Measurements from ENCODE around the gene FOXP2.

Gene FOXP2

GRCh38 chr7:114478384-114478783 is 63.8 kb downstream of the FOXP2 start:
- no peak for TF ChIP-seq SP2 (tag by site-specific recombination; IDR thresholded peaks at IDR 0.05)
- Histone ChIP-seq H3K4me3 (ENCODE audit: low read depth, low read length) (no peak overlapping the region), H3K27ac (ENCODE audit: extremely low read depth, low read depth, low read length) (no peak overlapping the region), H3K4me1 (ENCODE audit: control insufficient read depth, insufficient read depth, low read length) (peaks cover 5% of the 10 kb centered on the region), H3K36me3 (ENCODE audit: control insufficient read depth in 2 of 2, insufficient read depth in 1 of 2, low read length in 2 of 2) (no peaks in the 10 kb centered on the region), H3K9me3 (ENCODE audit: control insufficient read depth, insufficient read depth, low read depth, low read length) (no peaks in the 10 kb centered on the region)
- ChIA-PET POLR2A (no interaction called here), CTCF (no interaction called here)

GRCh38 chr7:114481999-114482398 is 67.4 kb downstream of the FOXP2 start:
- Histone ChIP-seq H3K36me3 (ENCODE audit: control insufficient read depth in 2 of 2, insufficient read depth in 1 of 2, low read length in 2 of 2) (no peaks in the 10 kb centered on the region), H3K27ac (ENCODE audit: extremely low read depth, low read depth, low read length) (no peak overlapping the region), H3K4me1 (ENCODE audit: control insufficient read depth, insufficient read depth, low read length) (peaks cover 5% of the 10 kb centered on the region), H3K9me3 (ENCODE audit: control insufficient read depth, insufficient read depth, low read depth, low read length) (no peaks in the 10 kb centered on the region), H3K4me3 (ENCODE audit: low read depth, low read length) (no peak overlapping the region)
- CTCF ChIA-PET, result no interaction called here
- TF ChIP-seq SETDB1 (IDR thresholded peaks at IDR 0.05; ENCODE audit: insufficient read length, low read length) (no peak), ZNF677 (tag by site-specific recombination; IDR thresholded peaks at IDR 0.05) (no peak), ZEB2 (tag by site-specific recombination; IDR thresholded peaks at IDR 0.05) (0 out of 2 replicates have a peak, but pooled peaks have one; percentile 32), ZBTB44 (tag by site-specific recombination; IDR thresholded peaks at IDR 0.05) (peak; percentile 64; the same call in 1 of the 2 replicates), ZSCAN4 (tag by site-specific recombination; IDR thresholded peaks at IDR 0.05) (no peak), ZNF664 (tag by site-specific recombination; IDR thresholded peaks at IDR 0.05) (peak; percentile 77), ZNF223 (tag by site-specific recombination; IDR thresholded peaks at IDR 0.05) (no peak), ZBTB48 (tag by site-specific recombination; IDR thresholded peaks at IDR 0.05) (no peak), SCRT2 (tag by site-specific recombination; IDR thresholded peaks at IDR 0.05) (peak; percentile 76), ZNF660 (tag by site-specific recombination; IDR thresholded peaks at IDR 0.05) (peak; percentile 100), MZF1 (tag by site-specific recombination; IDR thresholded peaks at IDR 0.05; ENCODE audit: borderline replicate concordance) (0 out of 2 replicates have a peak, but pooled peaks have one; percentile 35), WT1 (tag by site-specific recombination; IDR thresholded peaks at IDR 0.05) (no peak), GFI1B (tag by site-specific recombination; IDR thresholded peaks at IDR 0.05) (no peak), ZNF366 (tag by site-specific recombination; conservative IDR thresholded peaks at IDR 0.05) (peak; percentile 33; the same call in 1 of the 2 replicates), IKZF3 (tag by site-specific recombination; IDR thresholded peaks at IDR 0.05) (0 out of 2 replicates have a peak, but pooled peaks have one; percentile 14), ZNF791 (tag by site-specific recombination; IDR thresholded peaks at IDR 0.05) (no peak), ZNF202 (tag by site-specific recombination; IDR thresholded peaks at IDR 0.05; ENCODE audit: borderline replicate concordance) (no peak), ZNF843 (tag by site-specific recombination; IDR thresholded peaks at IDR 0.05) (peak; percentile 19; the same call in 1 of the 2 replicates), ZNF2 (tag by site-specific recombination; IDR thresholded peaks at IDR 0.05) (no peak), ZSCAN5A (tag by site-specific recombination; IDR thresholded peaks at IDR 0.05) (no peak), ZBTB10 (tag by site-specific recombination; IDR thresholded peaks at IDR 0.05) (no peak), PRDM6 (tag by site-specific recombination; IDR thresholded peaks at IDR 0.05) (peak; percentile 64), FEZF1 (tag by site-specific recombination; IDR thresholded peaks at IDR 0.05) (peak; percentile 34; the same call in 1 of the 2 replicates), ZSCAN30 (tag by site-specific recombination; IDR thresholded peaks at IDR 0.05) (no peak), ZNF341 (tag by site-specific recombination; IDR thresholded peaks at IDR 0.05; ENCODE audit: low read depth) (no peak), HOXA7 (CRISPR knock-in tag; IDR thresholded peaks at IDR 0.05; ENCODE audit: borderline replicate concordance) (no peak), ZNF24 (tag by site-specific recombination; IDR thresholded peaks at IDR 0.05) (peak; percentile 46; the same call in 1 of the 2 replicates)
- POLR2A ChIA-PET, result no interaction called here

All from HEK293 (cell line).